Common myeloid progenitor, CD34-positive (primary cell): ENCODE results near the gene PPHLN1.

ENCODE experiments used
- CTCF ChIA-PET: fragments of 350-600 bp; sonication (Branson Sonifier 250); formaldehyde crosslinking; loops from one replicate; lab custom pipeline; 2021; ENCODE audit warnings: antibody characterized with exemption; lab: Charles Lee
- POLR2A ChIA-PET: fragments of 350-600 bp; sonication (Branson Sonifier 250); formaldehyde crosslinking; loops from one replicate; lab custom pipeline; 2021; ENCODE audit warnings: antibody characterized with exemption; lab: Charles Lee
- DNase-seq, 3 donors: peaks; one replicate each; pipeline versions ENCODE4 v3.0.0 to v3.0.0-alpha.2; 2013
- H3K27ac ChIP-seq, 2 experiments: 1 replicate in 1 of 2; 2 replicates in 1 of 2; pipeline ENCODE4 v1.7.0; 2013; ENCODE audit warnings: inconsistent platforms in 2 of 2, low read length in 2 of 2, mild to moderate bottlenecking in 2 of 2, low read depth in 1 of 2, moderate library complexity in 1 of 2; ENCODE audit not compliant: severe bottlenecking in 2 of 2, insufficient read depth in 1 of 2, poor library complexity in 1 of 2
- H3K27me3 ChIP-seq, 5 experiments: replicated peaks in 2 of 5; 1 replicate in 3 of 5; 2 replicates in 2 of 5; pipeline versions ENCODE4 v1.6.1 to v1.7.0; 2013; ENCODE audit warnings: low read length in 4 of 5, mild to moderate bottlenecking in 2 of 5, moderate library complexity in 2 of 5, inconsistent platforms in 1 of 5; ENCODE audit not compliant: insufficient read depth in 5 of 5, control insufficient read depth in 4 of 5
- H3K36me3 ChIP-seq, 4 experiments: 1 replicate in 2 of 4; 2 replicates in 2 of 4; pipeline versions ENCODE4 v1.6.1 to v1.7.0; 2013; ENCODE audit warnings: low read length in 3 of 4, control low read depth in 1 of 4, mild to moderate bottlenecking in 1 of 4; ENCODE audit not compliant: control insufficient read depth in 4 of 4, insufficient read depth in 4 of 4
- H3K4me1 ChIP-seq, 4 experiments: 1 replicate in 3 of 4; 2 replicates in 1 of 4; pipeline versions ENCODE4 v1.6.1 to v1.7.1; 2013; ENCODE audit warnings: low read length in 3 of 4, mild to moderate bottlenecking in 3 of 4, control low read depth in 1 of 4, inconsistent platforms in 1 of 4, moderate library complexity in 1 of 4; ENCODE audit not compliant: control insufficient read depth in 4 of 4, insufficient read depth in 4 of 4; ENCODE audit errors: control extremely low read depth in 1 of 4
- H3K4me3 ChIP-seq, 7 experiments: 1 replicate in 4 of 7; 2 replicates in 3 of 7; pipeline versions ENCODE4 v1.5.1 to v1.7.0; 2013; ENCODE audit warnings: mild to moderate bottlenecking in 7 of 7, low read length in 6 of 7, moderate library complexity in 6 of 7, inconsistent platforms in 2 of 7, low read depth in 2 of 7, control low read depth in 1 of 7; ENCODE audit not compliant: insufficient read depth in 4 of 7, control insufficient read depth in 1 of 7; ENCODE audit errors: extremely low read depth in 1 of 7
- H3K9me3 ChIP-seq, 5 experiments: 1 replicate in 4 of 5; 2 replicates in 1 of 5; pipeline versions ENCODE4 v1.6.1 to v1.7.1; 2013; ENCODE audit warnings: low read length in 4 of 5, mild to moderate bottlenecking in 2 of 5, inconsistent platforms in 1 of 5, low read depth in 1 of 5, moderate library complexity in 1 of 5; ENCODE audit not compliant: control insufficient read depth in 4 of 5, insufficient read depth in 2 of 5; ENCODE audit errors: control extremely low read depth in 1 of 5
- WGBS: methylation state at CpG from one replicate; pipeline ENCODE4 v1.1.5; 2013; ENCODE audit not compliant: insufficient coverage; 5-methylcytosine and 5-hydroxymethylcytosine counted together

PPHLN1 gene

DNA sequence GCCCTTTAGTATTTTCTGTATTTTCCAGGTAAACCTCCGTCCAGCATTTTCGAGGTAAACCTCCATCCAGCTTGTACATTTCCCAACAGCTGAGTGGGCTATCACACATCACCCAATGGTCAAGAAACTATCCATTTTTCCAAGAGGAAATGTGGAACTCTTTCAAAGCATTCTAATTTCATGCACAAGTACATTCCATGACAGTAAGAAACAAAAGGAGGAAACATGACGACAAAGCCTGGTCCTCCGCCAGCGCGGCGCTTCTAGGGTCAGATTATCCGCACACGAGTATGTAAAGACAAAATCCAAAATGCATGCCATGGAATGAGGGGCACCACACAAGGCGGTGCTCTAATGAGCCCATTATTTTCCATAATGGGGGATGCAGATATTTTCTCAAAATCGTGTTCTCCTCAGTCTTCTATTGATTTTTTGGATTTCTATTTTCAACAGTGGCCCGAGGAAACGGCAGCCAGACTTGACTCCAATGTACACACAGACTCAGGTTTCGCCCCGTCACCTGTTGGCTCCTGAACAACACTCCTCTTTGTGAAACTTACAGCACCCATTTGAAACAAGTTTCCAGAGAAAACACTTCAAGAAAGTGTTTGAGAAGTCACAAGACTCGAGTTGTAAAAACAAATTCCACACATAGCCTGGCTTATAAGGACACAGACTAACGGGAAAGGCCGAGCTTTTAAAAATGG, 156.2 kb downstream of the PPHLN1 start:
- POLR2A ChIA-PET, result no interaction called here

DNA sequence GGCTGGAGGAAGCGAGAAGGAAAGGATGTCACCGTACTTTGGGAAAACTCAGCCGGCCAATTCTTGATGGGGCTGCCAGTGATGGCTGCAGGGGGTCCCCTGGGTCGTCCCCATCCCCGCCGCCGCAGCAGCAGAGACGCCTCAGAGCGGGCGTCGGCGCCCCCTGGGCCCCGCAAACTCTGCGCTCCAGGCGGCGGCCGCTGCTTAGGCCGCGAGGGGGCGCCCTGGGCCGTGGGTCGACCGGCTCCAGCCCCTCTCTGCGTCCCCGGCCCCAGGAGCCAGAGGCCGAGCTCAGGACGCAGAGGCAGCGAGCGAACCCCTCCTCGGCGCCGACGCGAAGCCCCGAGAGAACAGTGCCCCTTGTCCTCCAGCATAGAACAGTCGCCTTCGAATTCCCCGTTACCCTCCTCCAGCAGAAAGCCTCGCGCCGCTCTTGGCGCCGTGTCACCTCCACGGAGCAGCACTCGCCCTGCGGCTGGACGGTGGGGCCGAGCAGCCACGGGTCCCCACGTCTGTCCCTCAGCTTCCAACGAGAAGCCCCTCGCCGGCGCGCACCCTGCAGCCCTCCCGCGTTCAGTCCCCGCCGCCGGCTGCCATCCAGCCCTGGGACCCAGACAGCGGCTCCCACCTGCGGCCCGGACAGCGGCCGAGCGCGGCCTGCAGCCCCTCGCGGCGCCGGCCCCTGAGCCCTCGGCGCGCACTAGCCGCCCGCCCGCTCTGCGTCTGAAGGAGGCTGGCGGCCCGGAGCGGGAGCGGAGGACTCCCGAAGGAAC, 157.0 kb downstream of the PPHLN1 start:
- H3K27ac ChIP-seq, result no peak overlapping the region
- CTCF ChIA-PET, result interaction anchor here (0.6 to 2.9 kb wide), 17 partner anchors 8 to 862 kb away, joined by 3 to 18 read pairs (median 4); no protein-coding TSS in a partner anchor
- H3K4me3 ChIP-seq, result peak overlapping the region; percentile 45 to 89 (median 75)
- peaks cover 5 to 21% (median 19%) of the 10 kb centered on the region in 4 experiments for H3K4me1 ChIP-seq
- H3K9me3 ChIP-seq, result no peaks in the 10 kb centered on the region
- peaks cover 9 to 36% (median 18%) of the 10 kb centered on the region in 5 experiments for H3K27me3 ChIP-seq
- peak; percentile 53 to 73 (median 71) for DNase-seq
- 1% methylated on average over 79 of the region's 83 CpGs for WGBS
- POLR2A ChIA-PET, result no interaction called here
- no peaks in the 10 kb centered on the region for H3K36me3 ChIP-seq

More for the DNA sequence above, 156.2 kb downstream of the PPHLN1 start:
- no peaks in the 10 kb centered on the region for H3K36me3 ChIP-seq
- peaks cover 9 to 36% (median 18%) of the 10 kb centered on the region in 5 experiments for H3K27me3 ChIP-seq
- CTCF ChIA-PET, result interaction anchor here (0.9 to 2.9 kb wide), 12 partner anchors 8 to 862 kb away, joined by 3 to 18 read pairs (median 4); no protein-coding TSS in a partner anchor
- 78% methylated on average over 13 of the region's 18 CpGs for WGBS
- H3K27ac ChIP-seq, result no peak overlapping the region
- H3K9me3 ChIP-seq, result no peaks in the 10 kb centered on the region
- no peak for DNase-seq
- peaks cover 5 to 21% (median 19%) of the 10 kb centered on the region in 4 experiments for H3K4me1 ChIP-seq
- peak overlapping the region in 6 of 7 experiments; percentile 68 to 89 (median 76) for H3K4me3 ChIP-seq

DNA sequence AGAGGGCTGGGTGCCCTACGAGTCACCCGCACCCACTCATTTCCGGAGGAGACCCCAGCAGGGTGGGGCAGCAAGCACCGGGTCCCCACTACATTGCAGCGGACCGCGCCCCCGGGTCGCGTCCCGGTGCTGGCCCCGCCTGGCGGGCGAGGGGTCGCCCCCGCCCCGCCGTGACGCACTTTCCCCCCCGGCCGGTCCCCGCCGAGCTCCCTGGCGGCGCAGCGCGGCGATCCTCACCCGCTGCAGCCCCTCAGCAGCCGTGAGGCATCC, 157.5 kb downstream of the PPHLN1 start:
- Histone ChIP-seq H3K4me1 (peaks cover 5 to 21% (median 19%) of the 10 kb centered on the region in 4 experiments), H3K4me3 (peak overlapping the region; percentile 45 to 89 (median 75)), H3K27ac (no peak overlapping the region), H3K36me3 (no peaks in the 10 kb centered on the region), H3K9me3 (no peaks in the 10 kb centered on the region), H3K27me3 (peaks cover 9 to 36% (median 18%) of the 10 kb centered on the region in 5 experiments)
- ChIA-PET POLR2A (no interaction called here), CTCF (interaction anchor here (0.6 to 2.9 kb wide), 13 partner anchors 12 to 858 kb away, joined by 3 to 18 read pairs (median 4); no protein-coding TSS in a partner anchor)
- WGBS, result under 1% methylated on average over 29 of the region's 30 CpGs
- DNase-seq, result peak; percentile 10 to 57 (median 41)

DNA sequence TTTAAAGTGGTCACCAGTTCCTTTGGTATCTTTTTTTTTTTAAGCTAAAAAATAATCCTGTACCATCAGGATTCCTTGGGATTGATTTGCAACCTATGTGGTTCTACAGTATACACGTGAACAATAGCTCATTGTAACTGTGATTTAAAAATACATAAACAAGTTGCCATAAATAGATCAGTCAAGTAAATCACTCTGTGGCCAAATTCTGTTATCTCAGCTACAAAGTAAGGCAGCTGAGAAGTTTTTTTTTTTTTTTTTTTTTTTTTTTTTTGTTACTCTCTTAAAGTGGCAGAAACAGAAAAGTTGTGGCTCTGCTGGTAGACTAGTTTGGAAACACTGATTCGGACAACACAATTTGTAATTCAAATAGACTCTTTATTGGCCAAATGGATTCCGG, 159.0 kb downstream of the PPHLN1 start:
- peaks cover 11 to 36% (median 18%) of the 10 kb centered on the region in 5 experiments for H3K27me3 ChIP-seq
- H3K9me3 ChIP-seq, result no peaks in the 10 kb centered on the region
- no peaks in the 10 kb centered on the region for H3K36me3 ChIP-seq
- no peak overlapping the region for H3K27ac ChIP-seq
- ChIA-PET CTCF (interaction anchor here (0.9 to 2.9 kb wide), 6 partner anchors 15 to 854 kb away, joined by 3 to 12 read pairs (median 3); no protein-coding TSS in a partner anchor), POLR2A (interaction anchor here (0.6 kb wide), 1 partner anchor 56 kb away, joined by 4 read pairs; no protein-coding TSS in a partner anchor)
- H3K4me3 ChIP-seq, result no peak overlapping the region
- peaks cover 5 to 21% (median 19%) of the 10 kb centered on the region in 4 experiments for H3K4me1 ChIP-seq
- DNase-seq, result peak in 2 of 3 donors; percentile 21 to 32
- WGBS, result 100% methylated on average over 1 of the region's 3 CpGs

DNA sequence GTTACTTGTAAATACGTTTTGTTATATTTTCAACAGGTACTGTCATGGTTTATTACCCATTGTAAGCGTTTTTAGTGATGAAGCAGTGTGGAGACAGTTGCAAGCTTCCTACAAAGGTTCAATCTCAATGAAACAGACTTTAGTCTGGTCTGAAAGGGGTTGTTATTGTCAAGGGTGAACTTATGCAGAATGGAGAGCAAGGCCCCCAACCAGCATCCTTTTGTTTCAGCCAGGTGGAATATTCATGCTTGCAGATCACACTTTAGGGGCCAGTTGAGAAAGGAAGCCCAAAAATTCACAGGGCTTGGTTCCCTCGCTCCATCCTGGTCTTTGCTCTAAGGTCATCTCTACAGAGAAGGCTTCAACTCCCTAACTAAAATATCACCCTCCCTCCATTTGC, 159.9 kb downstream of the PPHLN1 start:
- H3K27ac ChIP-seq, result no peak overlapping the region
- peaks cover 11 to 36% (median 18%) of the 10 kb centered on the region in 5 experiments for H3K27me3 ChIP-seq
- no peaks in the 10 kb centered on the region for H3K36me3 ChIP-seq
- no peak for DNase-seq
- CTCF ChIA-PET, result interaction anchor here (0.9 to 1.6 kb wide), 2 partner anchors 21 to 798 kb away, joined by 3 read pairs; no protein-coding TSS in a partner anchor
- peaks cover 5 to 21% (median 19%) of the 10 kb centered on the region in 4 experiments for H3K4me1 ChIP-seq
- no peak overlapping the region for H3K4me3 ChIP-seq
- H3K9me3 ChIP-seq, result no peaks in the 10 kb centered on the region
- whole genome bisulfite sequencing, result 100% methylated on average over 3 of the region's 3 CpGs
- POLR2A ChIA-PET, result no interaction called here

DNA sequence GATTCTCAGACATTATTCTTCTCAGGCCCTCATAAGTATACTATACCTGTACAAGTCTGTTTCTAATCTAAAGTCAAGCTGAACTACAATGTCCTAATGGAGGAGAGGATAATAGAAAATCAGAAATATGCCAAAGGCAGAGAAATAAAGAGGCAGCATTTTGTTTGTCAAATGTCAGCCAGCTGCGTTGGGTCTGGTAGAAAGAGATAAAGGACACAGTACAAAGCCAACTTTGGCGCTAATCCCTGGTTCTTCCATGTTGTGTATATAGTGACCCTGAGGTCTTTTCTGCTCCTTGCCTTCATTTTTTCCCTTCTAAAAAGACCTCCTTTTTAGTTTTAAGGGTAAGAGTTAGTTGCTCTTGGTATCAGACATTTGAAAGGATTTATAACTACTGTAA, 160.4 kb downstream of the PPHLN1 start:
- WGBS, result 71% methylated on average over 1 of the region's 2 CpGs
- ChIA-PET POLR2A (no interaction called here), CTCF (interaction anchor here (0.9 to 1.6 kb wide), 2 partner anchors 21 to 797 kb away, joined by 3 read pairs; no protein-coding TSS in a partner anchor)
- Histone ChIP-seq H3K36me3 (no peaks in the 10 kb centered on the region), H3K27ac (no peak overlapping the region), H3K4me3 (no peak overlapping the region), H3K4me1 (peaks cover 5 to 21% (median 19%) of the 10 kb centered on the region in 4 experiments), H3K9me3 (no peaks in the 10 kb centered on the region), H3K27me3 (peaks cover 11 to 34% (median 18%) of the 10 kb centered on the region in 5 experiments)
- no peak for DNase-seq
